Heart right ventricle (tissue), 16 donors: Measurements from ENCODE around the gene DHRSX. TPM values are rescaled to one million over a fixed set of nuclear protein-coding genes. Genes with fewer than 3 reads are reported as not detected.
"Not testable (repeated sequence)": the region's sequence is repeated elsewhere in the genome, so short reads cannot be mapped to it uniquely, and the experiment has no call there.

Experiments
- ATAC-seq, 8 donors: fragments of 200-7000 bp; cut with Tn5 transposase; one replicate each; pipeline ENCODE4 v1.9.1; 2020; ENCODE audit warnings: mild to moderate bottlenecking in 8 of 8, moderate library complexity in 8 of 8, moderate number of reproducible peaks in 1 of 8
- DNase-seq, 2 donors: peaks; one replicate each; pipeline ENCODE4 v3.0.0-alpha.2; 2020
- H3K27ac ChIP-seq, 10 donors: fragments of 200-600 bp; sonication (generic) in 2 of 10; one replicate each; pipeline versions ENCODE4 v1.5.0 to v1.8.0; 2020 to 2022; ENCODE audit warnings: mild to moderate bottlenecking in 3 of 10
- H3K27me3 ChIP-seq, 7 donors: fragments of 200-600 bp; one replicate each; pipeline ENCODE4 v1.8.0; 2021 to 2022; ENCODE audit warnings: mild to moderate bottlenecking in 2 of 7
- H3K36me3 ChIP-seq, 9 donors: fragments of 200-600 bp; sonication (generic) in 1 of 9; one replicate each; pipeline versions ENCODE4 v1.5.0 to v1.8.0; 2020 to 2022; ENCODE audit warnings: mild to moderate bottlenecking in 2 of 9
- H3K4me1 ChIP-seq, 9 donors: fragments of 200-600 bp; sonication (generic) in 1 of 9; one replicate each; pipeline versions ENCODE4 v1.5.0 to v1.8.0; 2020 to 2022; ENCODE audit warnings: mild to moderate bottlenecking in 4 of 9
- H3K4me3 ChIP-seq, 10 donors: fragments of 200-600 bp; sonication (generic) in 2 of 10; one replicate each; pipeline versions ENCODE4 v1.5.0 to v1.8.0; 2020 to 2022; ENCODE audit warnings: mild to moderate bottlenecking in 7 of 10, moderate library complexity in 2 of 10
- H3K9me3 ChIP-seq, 11 donors: fragments of 200-600 bp in 10 of 11; sonication (generic) in 2 of 11; one replicate each; pipeline versions ENCODE4 v1.5.0 to v1.8.0; 2013 to 2022; ENCODE audit warnings: mild to moderate bottlenecking in 2 of 11, control low read depth in 1 of 11, moderate library complexity in 1 of 11
- WGBS, 2 donors: extraction: QIAGEN DNeasy Blood & Tissue Kit; methylation state at CpG; one replicate each; pipeline ENCODE4 v1.1.7; 2013; ENCODE audit warnings: inconsistent platforms in 1 of 2; 5-methylcytosine and 5-hydroxymethylcytosine counted together
- intact Hi-C, 10 donors: fragments of 100-400 bp; cut with DNase I; formaldehyde crosslinking; loops; one replicate each; pipeline versions ENCODE4 v1.11.1 to v1.14.2; 2022
- polyA plus RNA-seq, 2 donors: library from polyadenylated mRNA; stranded (reverse); fragments of 200-250 nt; gene quantifications; one replicate each; pipeline ENCODE4 v1.2.3, GENCODE V29; 2013
- total RNA-seq, 10 donors: library from RNA; stranded (reverse); fragmentation: NEBNext Ultra II Directional in 3 of 10; extraction: Animal tissue kit (Norgen Biotek cat#: 25700) in 3 of 10; gene quantifications; one replicate each; pipeline versions ENCODE4 v1.2.1 to v1.2.4, GENCODE V29; 2021 to 2023
- TF ChIP-seq, protein P1 (sequence below), 9 donors: fragments of 200-600 bp; sonication (generic) in 2 of 9; IDR thresholded peaks; one replicate each; pipeline versions ENCODE4 v1.5.0 to v1.8.0; 2021 to 2022; ENCODE audit warnings: antibody characterized with exemption in 9 of 9, mild to moderate bottlenecking in 5 of 9, moderate library complexity in 1 of 9
- donor health status: Arrhythmogenic right ventricular cardiomyopathy.
- donor health status: ischemic (EF 13 %, LVEDD 7.1; RV severe dilation, severe dysfunction).
- donor health status: healthy with polysubstance abuse.
- donor health status: DM: no; HTN: yes; CAD: no.
- donor health status: DM: no; HTN: no; CAD: no.
- donor health status: ischemic (EF 25% LVEDD 6.9; RV normal size, moderate dysfunction).
- donor health status: ischemic (EF 25% LVEDD 5.7; RV mildly dilated, moderate dysfunction).
- donor health status: healthy.
- donor health status: DM: yes; HTN: yes; CAD: no.
- donor health status: Ischemic cardiomyopathy.
- donor health status: ischemic (EF 35%, LVEDD 5.7; RV mildly dilated, moderate dysfunction).
- donor health status: nonischemic (EF 11% LVEDD 7.7; RV severe dilation, severe dysfunction).
- donor health status: DM: yes; HTN: yes; CAD: no.
- donor health status: PGD.
- donor health status: ischemic (EF 29% LVEDD 5.4; RV normal size, mild dysfunction).
- donor health status: nonischemic (EF 23%, LVEDD 6.1; RV moderate dilation, normal function).

The DHRSX gene
- total and polyA plus RNA-seq, 12 donors = 13.8 to 35.9 (median 26.2) TPM

DNA sequence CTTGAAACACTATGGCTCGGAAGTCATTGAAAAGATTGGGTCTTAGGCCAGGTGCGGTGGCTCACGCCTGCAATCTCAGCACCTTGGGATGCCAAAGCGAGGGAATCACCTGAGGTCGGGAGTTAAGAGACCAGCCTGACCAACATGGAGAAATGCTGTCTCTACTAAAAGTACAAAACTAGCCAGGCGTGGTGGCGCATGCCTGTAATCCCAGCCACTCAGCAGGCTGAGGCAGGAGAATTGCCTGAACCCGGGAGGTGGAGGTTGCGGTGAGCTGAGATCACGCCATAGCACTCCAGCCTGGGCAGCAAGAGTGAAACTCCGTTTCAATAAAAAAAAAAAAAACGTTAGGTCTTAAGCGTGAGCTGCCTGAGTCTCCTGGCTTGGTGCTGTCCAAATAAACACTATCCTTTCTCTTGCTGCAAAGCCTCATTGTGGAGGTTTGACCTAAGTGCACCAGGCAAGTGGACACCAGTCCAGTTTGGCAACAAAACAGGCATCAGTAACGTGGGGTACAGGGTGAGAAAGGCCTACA, 185.9 kb downstream of the DHRSX start:
- TF ChIP-seq, protein P1, sequence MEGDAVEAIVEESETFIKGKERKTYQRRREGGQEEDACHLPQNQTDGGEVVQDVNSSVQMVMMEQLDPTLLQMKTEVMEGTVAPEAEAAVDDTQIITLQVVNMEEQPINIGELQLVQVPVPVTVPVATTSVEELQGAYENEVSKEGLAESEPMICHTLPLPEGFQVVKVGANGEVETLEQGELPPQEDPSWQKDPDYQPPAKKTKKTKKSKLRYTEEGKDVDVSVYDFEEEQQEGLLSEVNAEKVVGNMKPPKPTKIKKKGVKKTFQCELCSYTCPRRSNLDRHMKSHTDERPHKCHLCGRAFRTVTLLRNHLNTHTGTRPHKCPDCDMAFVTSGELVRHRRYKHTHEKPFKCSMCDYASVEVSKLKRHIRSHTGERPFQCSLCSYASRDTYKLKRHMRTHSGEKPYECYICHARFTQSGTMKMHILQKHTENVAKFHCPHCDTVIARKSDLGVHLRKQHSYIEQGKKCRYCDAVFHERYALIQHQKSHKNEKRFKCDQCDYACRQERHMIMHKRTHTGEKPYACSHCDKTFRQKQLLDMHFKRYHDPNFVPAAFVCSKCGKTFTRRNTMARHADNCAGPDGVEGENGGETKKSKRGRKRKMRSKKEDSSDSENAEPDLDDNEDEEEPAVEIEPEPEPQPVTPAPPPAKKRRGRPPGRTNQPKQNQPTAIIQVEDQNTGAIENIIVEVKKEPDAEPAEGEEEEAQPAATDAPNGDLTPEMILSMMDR (IDR thresholded peaks at IDR 0.05) = no peak
- WGBS, 2 donors = 86 to 89% methylated on average over 14 of the region's 14 CpGs
- intact Hi-C loops = no loop called here
- H3K27me3 ChIP-seq = no peaks in the 10 kb centered on the region
- no peaks in the 10 kb centered on the region for H3K36me3 ChIP-seq
- DNase-seq (no peak), ATAC-seq (no peak)
- no peak overlapping the region for H3K27ac ChIP-seq
- H3K4me3 ChIP-seq = no peak overlapping the region
- peaks cover 0 to 13% (median 0%) of the 10 kb centered on the region in 11 donors for H3K9me3 ChIP-seq
- H3K4me1 ChIP-seq = peaks cover 0 to 7% (median 0%) of the 10 kb centered on the region in 9 donors

DNA sequence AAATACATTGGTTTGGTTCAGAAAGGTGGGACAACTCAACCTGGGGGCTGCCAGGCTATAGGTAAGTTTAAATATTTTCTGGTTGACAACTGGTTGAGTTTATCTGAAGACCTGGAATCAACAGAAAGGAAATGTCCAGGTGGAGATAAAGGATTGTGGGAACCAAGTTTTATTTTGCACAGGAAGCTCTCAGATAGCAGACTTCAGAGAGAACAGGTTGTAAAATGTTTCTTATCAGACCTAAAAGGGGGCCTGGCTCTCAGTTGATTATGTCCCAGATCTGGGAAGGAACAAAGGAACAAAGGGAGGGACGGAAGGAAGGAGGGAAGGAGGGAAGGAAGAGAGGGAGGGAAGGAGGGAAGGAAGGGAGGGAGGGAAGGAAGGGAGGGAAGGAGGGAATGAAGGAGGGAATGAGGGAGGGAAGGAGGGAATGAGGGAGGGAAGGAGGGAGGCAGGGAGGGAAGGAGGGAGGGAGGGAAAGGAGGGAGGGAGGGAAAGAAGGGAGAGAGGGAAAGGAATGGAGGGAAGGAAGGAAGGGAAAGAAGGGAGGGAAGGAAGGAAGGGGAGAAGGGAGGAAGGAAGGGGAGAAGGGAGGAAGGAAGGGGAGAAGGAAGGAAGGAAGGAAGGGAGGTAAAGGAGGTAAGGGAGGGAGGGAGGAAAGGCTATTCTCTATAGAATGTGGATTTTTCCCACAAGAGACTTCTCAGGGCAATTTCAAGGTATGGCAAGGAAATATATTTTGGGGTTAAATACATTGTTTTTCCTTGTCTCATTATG, 186.7 kb downstream of the DHRSX start:
- Histone ChIP-seq H3K36me3 (no peaks in the 10 kb centered on the region), H3K4me3 (no peak overlapping the region), H3K9me3 (peaks cover 0 to 13% (median 0%) of the 10 kb centered on the region in 11 donors), H3K4me1 (peaks cover 0 to 7% (median 0%) of the 10 kb centered on the region in 9 donors), H3K27me3 (no peaks in the 10 kb centered on the region), H3K27ac (no peak overlapping the region)
- DNase-seq (no peak), ATAC-seq (no peak)
- 71 to 77% methylated on average over 1 of the region's 1 CpG for WGBS, 2 donors
- TF ChIP-seq, protein P1 (IDR thresholded peaks at IDR 0.05) = no peak
- intact Hi-C loops = no loop called here

DNA sequence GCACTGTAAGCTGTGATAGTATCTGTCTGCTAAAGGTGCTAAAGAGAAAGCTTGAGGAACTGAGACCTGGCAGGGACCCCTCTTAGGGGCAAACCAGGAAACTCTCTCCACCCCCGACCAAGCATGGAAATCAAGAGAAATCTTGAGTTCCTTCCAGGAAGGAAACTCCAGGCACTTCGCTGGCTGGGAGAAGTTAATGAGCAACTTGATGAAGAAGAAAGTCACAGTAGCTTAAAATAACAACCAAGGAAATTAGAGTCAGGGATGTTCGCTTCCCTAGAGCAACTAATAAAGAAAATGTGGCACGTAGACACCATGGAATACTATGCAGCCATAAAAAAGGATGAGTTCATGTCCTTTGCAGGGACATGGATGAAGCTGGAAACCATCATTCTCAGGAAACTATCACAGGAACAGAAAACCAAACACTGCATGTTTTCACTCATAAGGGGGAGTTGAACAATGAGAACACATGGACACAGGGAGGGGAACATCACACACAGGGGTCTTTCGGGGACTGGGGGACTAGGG, 188.7 kb downstream of the DHRSX start:
- H3K4me1 ChIP-seq, ATAC-seq, H3K27me3 ChIP-seq, H3K4me3 ChIP-seq, H3K36me3 ChIP-seq, DNase-seq, H3K27ac ChIP-seq, intact Hi-C loops: not testable (repeated sequence)
- peaks cover 0 to 13% (median 0%) of the 10 kb centered on the region in 11 donors for H3K9me3 ChIP-seq
- 86 to 93% methylated on average over 5 of the region's 5 CpGs for WGBS, 2 donors

DNA sequence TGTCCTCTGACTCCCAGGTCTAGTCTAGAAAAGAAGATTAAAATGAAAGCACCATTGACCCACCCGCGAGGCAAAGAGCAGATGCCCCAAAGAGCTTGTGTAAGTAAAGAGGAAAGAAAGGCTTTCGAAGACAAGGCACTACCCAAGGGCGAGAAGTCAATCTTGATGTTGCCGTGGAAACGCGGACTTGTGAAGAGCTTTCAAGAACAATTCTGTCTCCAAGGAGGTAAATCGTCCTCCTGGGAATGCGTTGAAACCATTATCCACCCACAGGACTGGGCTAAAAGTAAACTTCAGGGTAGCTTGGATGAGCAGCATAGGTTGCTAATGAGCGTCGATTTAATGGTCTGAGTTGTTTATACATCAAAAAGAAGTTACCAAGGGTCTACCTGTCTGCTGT, 189.3 kb downstream of the DHRSX start:
- intact Hi-C loops = no loop called here

More for the DNA sequence above, 189.3 kb downstream of the DHRSX start:
- DNase-seq = no peak
- 79 to 80% methylated on average over 11 of the region's 11 CpGs for WGBS, 2 donors
- Histone ChIP-seq H3K36me3 (no peaks in the 10 kb centered on the region), H3K4me1 (peaks cover 0 to 3% (median 0%) of the 10 kb centered on the region in 9 donors), H3K4me3 (no peak overlapping the region), H3K9me3 (peaks cover 0 to 13% (median 0%) of the 10 kb centered on the region in 11 donors), H3K27ac (no peak overlapping the region), H3K27me3 (no peaks in the 10 kb centered on the region)
- no peak for ATAC-seq
- TF ChIP-seq, protein P1 (IDR thresholded peaks at IDR 0.05) = no peak
